Measurements from ENCODE around the gene ATXN1. TPM values are rescaled to one million over a fixed set of nuclear protein-coding genes. Genes with fewer than 3 reads are reported as not detected.

The ATXN1 gene
- total and polyA plus RNA-seq, 2 of the 13 experiments (the other 11 are each of a cell fraction or from before 2014, with no cell fraction given): 20.7 to 39.5 TPM

GRCh38 chr6:16409531-16410441 lies 351.5 kb downstream of the ATXN1 start (continued):
- TF ChIP-seq PRDM15 (CRISPR knock-in tag; IDR thresholded peaks at IDR 0.05) (peak; percentile 90), ZNF225 (CRISPR knock-in tag; IDR thresholded peaks at IDR 0.05) (no peak), XRCC5 (optimal IDR thresholded peaks at IDR 0.05; ENCODE audit: low read length) (peak; percentile 30), DDIT3 (CRISPR knock-in tag; IDR thresholded peaks at IDR 0.05) (no peak), MEIS1 (CRISPR knock-in tag; IDR thresholded peaks at IDR 0.05; ENCODE audit: borderline replicate concordance) (no peak), ATF7 (IDR thresholded peaks at IDR 0.05) (no peak), ATF7 (CRISPR knock-in tag; IDR thresholded peaks at IDR 0.05) (no peak), KDM5A (IDR thresholded peaks at IDR 0.05; ENCODE audit: borderline replicate concordance, low read length) (no peak), RBM22 (optimal IDR thresholded peaks at IDR 0.05; ENCODE audit: low read length) (peak; percentile 23), ATF7-NPFF (CRISPR knock-in tag; IDR thresholded peaks at IDR 0.05; ENCODE audit: low read depth) (0 out of 2 replicates have a peak, but pooled peaks have one; percentile 35), PHB2 (IDR thresholded peaks at IDR 0.05; ENCODE audit: partially characterized antibody) (no peak), CHCHD3 (CRISPR knock-in tag; IDR thresholded peaks at IDR 0.05) (0 out of 2 replicates have a peak, but pooled peaks have one; percentile 43), CTCF (CRISPR knock-in tag; IDR thresholded peaks at IDR 0.05) (peak; percentile 73), PRPF4 (IDR thresholded peaks at IDR 0.05; ENCODE audit: low read depth, low read length, poor library complexity, severe bottlenecking) (peak; percentile 39), STAG1 (CRISPR knock-in tag; IDR thresholded peaks at IDR 0.05) (peak; percentile 39), ZBTB4 (CRISPR knock-in tag; IDR thresholded peaks at IDR 0.05; ENCODE audit: borderline replicate concordance) (peak; percentile 49; the same call in 1 of the 2 replicates)
